OCI-LY1 (cell line): ENCODE measurements around the gene NCAPG2.

Experiments
- EZH2 ChIP-seq: fragments of 200-600 bp; sonication (generic), shearing (Covaris generic); IDR thresholded peaks from 2 replicates; pipeline ENCODE4 v1.8.0; 2017; ENCODE audit warnings: borderline replicate concordance, mixed run types, mild to moderate bottlenecking, antibody characterized with exemption, low read length, moderate library complexity, mixed read lengths
- TF ChIP-seq, protein P1 (sequence below): fragments of 200-600 bp; sonication (generic), shearing (Covaris generic); IDR thresholded peaks from 2 replicates; pipeline ENCODE4 v1.5.1; 2017; ENCODE audit warnings: mild to moderate bottlenecking, antibody characterized with exemption, low read length, moderate library complexity, mixed read lengths

DNA sequence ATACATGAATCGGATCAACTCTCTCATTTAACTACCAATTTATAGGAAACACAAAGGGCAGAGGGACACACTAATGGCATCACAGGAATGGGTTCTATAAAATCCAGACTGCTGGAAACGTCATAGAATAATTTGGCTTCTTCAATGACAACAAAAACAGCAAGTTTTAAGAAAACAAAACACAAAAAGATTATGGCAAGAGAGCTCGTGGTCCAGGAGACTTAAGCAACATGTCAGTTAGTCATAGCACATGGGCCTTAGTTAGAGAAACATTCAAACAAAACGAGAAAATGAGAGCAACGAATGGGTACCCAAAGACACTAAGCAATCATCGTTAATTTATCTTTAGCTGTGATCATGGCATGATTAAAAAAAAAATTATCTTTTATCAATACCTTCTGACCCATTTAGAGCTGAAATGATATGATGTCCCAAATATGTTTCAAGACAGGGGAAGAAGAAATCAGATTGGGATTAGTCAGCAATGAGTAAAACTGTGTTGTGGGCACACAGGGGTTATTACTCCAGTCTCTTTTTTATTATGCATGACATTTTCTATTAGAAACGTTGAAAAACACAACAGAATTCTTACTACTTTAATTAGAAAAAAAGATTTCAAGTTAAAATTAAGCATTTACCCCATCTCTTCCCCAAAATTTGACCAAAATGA is 28.3 kb downstream of the NCAPG2 start:
- TF ChIP-seq, protein P1, sequence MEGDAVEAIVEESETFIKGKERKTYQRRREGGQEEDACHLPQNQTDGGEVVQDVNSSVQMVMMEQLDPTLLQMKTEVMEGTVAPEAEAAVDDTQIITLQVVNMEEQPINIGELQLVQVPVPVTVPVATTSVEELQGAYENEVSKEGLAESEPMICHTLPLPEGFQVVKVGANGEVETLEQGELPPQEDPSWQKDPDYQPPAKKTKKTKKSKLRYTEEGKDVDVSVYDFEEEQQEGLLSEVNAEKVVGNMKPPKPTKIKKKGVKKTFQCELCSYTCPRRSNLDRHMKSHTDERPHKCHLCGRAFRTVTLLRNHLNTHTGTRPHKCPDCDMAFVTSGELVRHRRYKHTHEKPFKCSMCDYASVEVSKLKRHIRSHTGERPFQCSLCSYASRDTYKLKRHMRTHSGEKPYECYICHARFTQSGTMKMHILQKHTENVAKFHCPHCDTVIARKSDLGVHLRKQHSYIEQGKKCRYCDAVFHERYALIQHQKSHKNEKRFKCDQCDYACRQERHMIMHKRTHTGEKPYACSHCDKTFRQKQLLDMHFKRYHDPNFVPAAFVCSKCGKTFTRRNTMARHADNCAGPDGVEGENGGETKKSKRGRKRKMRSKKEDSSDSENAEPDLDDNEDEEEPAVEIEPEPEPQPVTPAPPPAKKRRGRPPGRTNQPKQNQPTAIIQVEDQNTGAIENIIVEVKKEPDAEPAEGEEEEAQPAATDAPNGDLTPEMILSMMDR = no peak
- no peak for TF ChIP-seq EZH2
